ENCODE data around the gene ZIC4. TPM values are rescaled to one million over a fixed set of nuclear protein-coding genes. Genes with fewer than 3 reads are reported as not detected.

ZIC4 gene
- total and polyA plus RNA-seq, 2 experiments from 2014 or later: not detected

- Histone ChIP-seq H3K4me1 (ENCODE audit: insufficient read depth) (peaks cover 81% of the 10 kb centered on the region), H3K79me2 (replicated peaks; ENCODE audit: insufficient read depth) (no peaks in the 10 kb centered on the region), H3K27me3 (ENCODE audit: insufficient read depth) (peaks cover 100% of the 10 kb centered on the region), H2AFZ (peak overlapping the region; percentile 34; the same call in 1 of the 2 replicates), H3K4me3 (peak overlapping the region; percentile 54), H3K9me2 (ENCODE audit: insufficient read depth) (no peaks in the 10 kb centered on the region), H3K27ac (ENCODE audit: low read depth) (no peak overlapping the region), H3F3A (replicated peaks; ENCODE audit: low read depth) (peaks cover 34% of the 10 kb centered on the region), H4K20me1 (replicated peaks; ENCODE audit: insufficient read depth) (no peaks in the 10 kb centered on the region; the same call in none of the 2 replicates), H3K4me2 (peak overlapping the region; percentile 80), H3K36me3 (ENCODE audit: insufficient read depth) (no peaks in the 10 kb centered on the region)
- Mint-ChIP-seq H3K27me3 (ENCODE audit: insufficient read depth, low read depth, poor library complexity) (peaks cover 99% of the 10 kb centered on the region), H3K9me3 (peaks cover 3% of the 10 kb centered on the region; the same call in 2 of the 3 replicates), H3K4me3 (peak overlapping the region; percentile 70), H3K27ac (no peak overlapping the region), H3K4me1 (peaks cover 63% of the 10 kb centered on the region), H3K36me3 (ENCODE audit: low read depth) (no peaks in the 10 kb centered on the region)
- no peak for TF ChIP-seq ZNF114 (CRISPR knock-in tag; IDR thresholded peaks at IDR 0.05)
- TF ChIP-seq EZH2phosphoT487 (IDR thresholded peaks at IDR 0.05; ENCODE audit: unreplicated experiment): no peak
- TF ChIP-seq EZH2 (IDR thresholded peaks at IDR 0.05; ENCODE audit: low read depth, unreplicated experiment): peak; percentile 74
- ATAC-seq (peak; percentile 53), DNase-seq (ENCODE audit: low spot score) (peak; percentile 96)
Measured at GRCh38 chr3:147418808-147419701, 12.7 kb upstream of the ZIC4 start.

- H2AFZ ChIP-seq: no peak overlapping the region
- peaks cover 37% of the 10 kb centered on the region for H3F3A ChIP-seq (replicated peaks; ENCODE audit: low read depth)
- peak overlapping the region; percentile 54 for H3K4me3 ChIP-seq
- ATAC-seq (no peak), DNase-seq (ENCODE audit: low spot score) (no peak)
- no peaks in the 10 kb centered on the region; the same call in none of the 2 replicates for H4K20me1 ChIP-seq (replicated peaks; ENCODE audit: insufficient read depth)
- no peaks in the 10 kb centered on the region for H3K79me2 ChIP-seq (replicated peaks; ENCODE audit: insufficient read depth)
- H3K36me3 ChIP-seq (ENCODE audit: insufficient read depth): no peaks in the 10 kb centered on the region
- no peak overlapping the region for H3K27ac Mint-ChIP-seq
- peaks cover 81% of the 10 kb centered on the region for H3K4me1 ChIP-seq (ENCODE audit: insufficient read depth)
- peaks cover 100% of the 10 kb centered on the region for H3K27me3 ChIP-seq (ENCODE audit: insufficient read depth)
- TF ChIP-seq EZH2 (IDR thresholded peaks at IDR 0.05; ENCODE audit: low read depth, unreplicated experiment) (peak; percentile 83), EZH2phosphoT487 (IDR thresholded peaks at IDR 0.05; ENCODE audit: unreplicated experiment) (no peak), REST (IDR thresholded peaks at IDR 0.05; ENCODE audit: unreplicated experiment) (no peak)
- H3K4me3 Mint-ChIP-seq: peak overlapping the region; percentile 70
- H3K27me3 Mint-ChIP-seq (ENCODE audit: insufficient read depth, low read depth, poor library complexity): peaks cover 98% of the 10 kb centered on the region
- H3K27ac ChIP-seq (ENCODE audit: low read depth): no peak overlapping the region
- H3K9me2 ChIP-seq (ENCODE audit: insufficient read depth): no peaks in the 10 kb centered on the region
- H3K4me1 Mint-ChIP-seq: peaks cover 60% of the 10 kb centered on the region
- peaks cover 4% of the 10 kb centered on the region; the same call in 2 of the 3 replicates for H3K9me3 Mint-ChIP-seq
- H3K4me2 ChIP-seq: peak overlapping the region; percentile 80
- no peaks in the 10 kb centered on the region for H3K36me3 Mint-ChIP-seq (ENCODE audit: low read depth)
Measured at GRCh38 chr3:147418371-147418781, 12.0 kb upstream of the ZIC4 start.

Measured in GM23338 (cell line).